ENCODE data around the gene EMD. TPM values are rescaled to one million over a fixed set of nuclear protein-coding genes. Genes with fewer than 3 reads are reported as not detected.

EMD gene
- total RNA-seq, 2 experiments from 2014 or later: 164 to 178 TPM

DNA sequence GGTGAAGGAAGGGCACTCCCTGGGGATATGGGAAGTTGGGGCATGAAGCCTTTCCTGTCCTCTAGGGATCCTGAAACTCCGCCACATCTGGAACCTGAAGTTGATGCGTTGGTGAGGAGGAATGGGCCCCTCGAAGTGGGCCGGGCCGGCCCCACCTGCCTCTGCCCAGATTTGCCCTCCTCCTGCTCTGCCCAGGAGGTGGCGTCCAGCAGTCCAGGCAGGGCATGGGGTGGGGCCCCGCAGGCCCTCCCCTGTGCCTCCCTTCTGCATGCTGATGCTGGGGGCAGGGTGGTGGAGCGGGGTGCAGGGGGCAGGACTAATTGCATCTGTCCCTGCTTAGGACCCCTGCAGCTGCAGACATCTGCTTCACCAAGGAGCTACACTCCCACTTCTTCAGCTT, 34.0 kb downstream of the EMD start:
- peak overlapping the region; percentile 91 for H3K27ac Mint-ChIP-seq
- TF ChIP-seq, protein P1, sequence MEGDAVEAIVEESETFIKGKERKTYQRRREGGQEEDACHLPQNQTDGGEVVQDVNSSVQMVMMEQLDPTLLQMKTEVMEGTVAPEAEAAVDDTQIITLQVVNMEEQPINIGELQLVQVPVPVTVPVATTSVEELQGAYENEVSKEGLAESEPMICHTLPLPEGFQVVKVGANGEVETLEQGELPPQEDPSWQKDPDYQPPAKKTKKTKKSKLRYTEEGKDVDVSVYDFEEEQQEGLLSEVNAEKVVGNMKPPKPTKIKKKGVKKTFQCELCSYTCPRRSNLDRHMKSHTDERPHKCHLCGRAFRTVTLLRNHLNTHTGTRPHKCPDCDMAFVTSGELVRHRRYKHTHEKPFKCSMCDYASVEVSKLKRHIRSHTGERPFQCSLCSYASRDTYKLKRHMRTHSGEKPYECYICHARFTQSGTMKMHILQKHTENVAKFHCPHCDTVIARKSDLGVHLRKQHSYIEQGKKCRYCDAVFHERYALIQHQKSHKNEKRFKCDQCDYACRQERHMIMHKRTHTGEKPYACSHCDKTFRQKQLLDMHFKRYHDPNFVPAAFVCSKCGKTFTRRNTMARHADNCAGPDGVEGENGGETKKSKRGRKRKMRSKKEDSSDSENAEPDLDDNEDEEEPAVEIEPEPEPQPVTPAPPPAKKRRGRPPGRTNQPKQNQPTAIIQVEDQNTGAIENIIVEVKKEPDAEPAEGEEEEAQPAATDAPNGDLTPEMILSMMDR (IDR thresholded peaks at IDR 0.05): no peak
- ATAC-seq (ENCODE audit: poor library complexity): no peak
- Histone ChIP-seq H3K9me3 (ENCODE audit: control insufficient read depth in 1 of 2, insufficient read depth in 1 of 2, low read length in 2 of 2) (no peaks in the 10 kb centered on the region), H3K4me1 (ENCODE audit: insufficient read depth, low read length) (peaks cover 21% of the 10 kb centered on the region), H3K4me3 (ENCODE audit: low read length) (no peak overlapping the region), H3K27me3 (ENCODE audit: control insufficient read depth in 1 of 2, insufficient read depth in 2 of 2, low read length in 2 of 2) (no peaks in the 10 kb centered on the region), H3K27ac (ENCODE audit: low read depth in 1 of 2, low read length in 2 of 2) (peak overlapping the region in 1 of 2 donors; percentile 74), H3K36me3 (ENCODE audit: insufficient read depth, low read length) (peaks cover 1% of the 10 kb centered on the region)
- DNase-seq: peak in 1 of 14 experiments; percentile 3
- peak overlapping the region; percentile 83 for H3K4me3 Mint-ChIP-seq
- peaks cover 24% of the 10 kb centered on the region for H3K36me3 Mint-ChIP-seq (ENCODE audit: low read depth)
- intact Hi-C loops (cut with DNase I, micrococcal nuclease): no loop called here
- CTCF ChIA-PET: interaction anchor here (1.4 kb wide), 1 partner anchor 14 kb away, joined by 3 read pairs; the partner anchor contains the start of gene RPL10
- peaks cover 17% of the 10 kb centered on the region for H3K4me1 Mint-ChIP-seq (ENCODE audit: low read depth)
- POLR2A ChIA-PET: interaction anchor here (1.4 to 3.5 kb wide), 3 partner anchors 15 to 104 kb away, joined by 4 to 40 read pairs (median 5); partner anchors contain the start of genes FAM3A and RPL10
- H3K27me3 Mint-ChIP-seq: no peaks in the 10 kb centered on the region
- no peaks in the 10 kb centered on the region for H3K9me3 Mint-ChIP-seq

DNA sequence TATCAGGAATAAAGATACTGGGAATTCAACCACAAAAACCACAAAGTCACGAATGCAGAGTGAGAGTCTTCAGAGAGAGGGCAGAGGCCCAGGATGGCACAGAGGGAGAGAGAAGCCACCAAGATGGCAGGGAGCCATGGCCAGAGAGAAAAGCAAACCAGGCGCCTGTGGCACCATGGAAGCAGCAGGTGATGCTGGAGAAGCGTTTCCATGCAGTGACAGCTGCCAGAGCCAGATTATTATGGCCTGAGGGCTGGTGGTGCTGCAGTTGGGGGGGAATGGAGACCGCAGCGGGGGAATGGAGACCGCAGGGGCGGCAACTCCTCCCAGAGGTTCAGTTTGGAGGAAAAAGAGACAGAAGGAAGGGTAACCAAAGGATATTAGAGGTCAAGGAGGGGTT, 38.1 kb downstream of the EMD start:
- intact Hi-C loops (cut with DNase I, micrococcal nuclease): no loop called here
- H3K4me1 ChIP-seq (ENCODE audit: insufficient read depth, low read length): peaks cover 11% of the 10 kb centered on the region
- Mint-ChIP-seq H3K9me3 (no peaks in the 10 kb centered on the region), H3K36me3 (ENCODE audit: low read depth) (peaks cover 20% of the 10 kb centered on the region), H3K27me3 (no peaks in the 10 kb centered on the region), H3K4me1 (ENCODE audit: low read depth) (peaks cover 6% of the 10 kb centered on the region), H3K4me3 (no peak overlapping the region), H3K27ac (no peak overlapping the region)
- ChIA-PET CTCF (no interaction called here), POLR2A (no interaction called here)
- peaks cover 13% of the 10 kb centered on the region for H3K36me3 ChIP-seq (ENCODE audit: insufficient read depth, low read length)
- no peaks in the 10 kb centered on the region for H3K27me3 ChIP-seq (ENCODE audit: control insufficient read depth in 1 of 2, insufficient read depth in 2 of 2, low read length in 2 of 2)
- no peak overlapping the region for H3K27ac ChIP-seq (ENCODE audit: low read depth in 1 of 2, low read length in 2 of 2)
- no peak for DNase-seq
- TF ChIP-seq, protein P1 (IDR thresholded peaks at IDR 0.05): no peak
- no peak overlapping the region for H3K4me3 ChIP-seq (ENCODE audit: low read length)
- no peak for ATAC-seq (ENCODE audit: poor library complexity)
- no peaks in the 10 kb centered on the region for H3K9me3 ChIP-seq (ENCODE audit: control insufficient read depth in 1 of 2, insufficient read depth in 1 of 2, low read length in 2 of 2)

DNA sequence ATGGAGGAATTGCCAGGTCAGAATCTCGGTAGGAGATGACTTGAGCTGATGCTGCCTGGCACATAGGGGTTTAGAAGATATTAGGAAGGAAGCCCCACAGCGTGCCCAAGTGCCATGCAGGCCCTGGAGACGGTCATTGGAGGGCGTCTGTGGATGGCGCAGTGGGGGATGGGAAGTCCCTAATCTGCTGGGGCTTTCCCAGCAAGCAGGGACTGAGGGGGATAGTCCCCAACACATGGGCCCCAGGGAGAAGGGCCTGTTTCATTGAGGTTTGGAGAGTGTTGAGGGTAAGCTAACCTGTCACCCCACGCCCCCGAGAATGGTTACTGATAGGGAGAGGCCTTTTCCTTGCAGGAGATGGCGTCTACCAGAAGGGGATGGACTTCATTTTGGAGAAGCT, 40.1 kb downstream of the EMD start:
- Histone ChIP-seq H3K27ac (ENCODE audit: low read depth in 1 of 2, low read length in 2 of 2) (no peak overlapping the region), H3K27me3 (ENCODE audit: control insufficient read depth in 1 of 2, insufficient read depth in 2 of 2, low read length in 2 of 2) (no peaks in the 10 kb centered on the region), H3K9me3 (ENCODE audit: control insufficient read depth in 1 of 2, insufficient read depth in 1 of 2, low read length in 2 of 2) (no peaks in the 10 kb centered on the region), H3K4me3 (ENCODE audit: low read length) (no peak overlapping the region), H3K4me1 (ENCODE audit: insufficient read depth, low read length) (no peaks in the 10 kb centered on the region), H3K36me3 (ENCODE audit: insufficient read depth, low read length) (peaks cover 13% of the 10 kb centered on the region)
- no peak for ATAC-seq (ENCODE audit: poor library complexity)
- H3K4me3 Mint-ChIP-seq: no peak overlapping the region
- H3K27ac Mint-ChIP-seq: no peak overlapping the region
- no peaks in the 10 kb centered on the region for H3K9me3 Mint-ChIP-seq
- CTCF ChIA-PET: no interaction called here
- H3K36me3 Mint-ChIP-seq (ENCODE audit: low read depth): peaks cover 10% of the 10 kb centered on the region
- H3K27me3 Mint-ChIP-seq: no peaks in the 10 kb centered on the region
- intact Hi-C loops (cut with DNase I, micrococcal nuclease): no loop called here
- no peaks in the 10 kb centered on the region for H3K4me1 Mint-ChIP-seq (ENCODE audit: low read depth)
- POLR2A ChIA-PET: no interaction called here
- no peak for DNase-seq
- TF ChIP-seq, protein P1 (IDR thresholded peaks at IDR 0.05): no peak

Data from CD4-positive, alpha-beta T cell (primary cell).